ENCODE measurements around the gene DEFB118. TPM values are rescaled to one million over a fixed set of nuclear protein-coding genes. Genes with fewer than 3 reads are reported as not detected.

The DEFB118 gene
- not detected in 2 replicates for total RNA-seq

- intact Hi-C loops (cut with micrococcal nuclease), result no loop called here
- peaks cover 9% of the 10 kb centered on the region for H3K9me3 Mint-ChIP-seq
- no peak for ATAC-seq (ENCODE audit: low read depth)
Measured at GRCh38 chr20:31368301-31368700, at the start of gene DEFB118. Gene DEFB118, plus strand, starts transcription at chr20:31368601. Its CDS starts 50 bp downstream, at chr20:31368651.

GRCh38 chr20:31322504-31322903 is 45.9 kb upstream of the DEFB118 start:
- CTCF ChIA-PET, result no interaction called here
- peaks cover 24% of the 10 kb centered on the region for H3K9me3 Mint-ChIP-seq
- ATAC-seq (ENCODE audit: low read depth) (no peak), DNase-seq (no peak)
- TF ChIP-seq CTCF (IDR thresholded peaks at IDR 0.05), result no peak
- no peaks in the 10 kb centered on the region for H3K4me1 Mint-ChIP-seq
- H3K27me3 Mint-ChIP-seq, result no peaks in the 10 kb centered on the region
- POLR2A ChIA-PET, result no interaction called here
- H3K27ac Mint-ChIP-seq, result no peak overlapping the region
- H3K36me3 Mint-ChIP-seq (ENCODE audit: low read depth), result no peaks in the 10 kb centered on the region
- intact Hi-C loops (cut with micrococcal nuclease), result no loop called here
- no peak overlapping the region for H3K4me3 Mint-ChIP-seq

More at GRCh38 chr20:31368301-31368700, at the start of gene DEFB118:
- POLR2A ChIA-PET, result no interaction called here
- no peak within 1 kb of the TSS for H3K4me3 Mint-ChIP-seq
- DNase-seq, result no peak
- CTCF ChIA-PET, result no interaction called here
- no peaks in the 10 kb centered on the region for H3K36me3 Mint-ChIP-seq (ENCODE audit: low read depth)
- no peak for TF ChIP-seq CTCF (IDR thresholded peaks at IDR 0.05)
- no peaks in the 10 kb centered on the region for H3K4me1 Mint-ChIP-seq
- H3K27ac Mint-ChIP-seq, result no peak within 1 kb of the TSS
- no peaks in the 10 kb centered on the region for H3K27me3 Mint-ChIP-seq

- Mint-ChIP-seq H3K4me3 (no peak overlapping the region), H3K36me3 (ENCODE audit: low read depth) (no peaks in the 10 kb centered on the region), H3K9me3 (peaks cover 12% of the 10 kb centered on the region), H3K27ac (no peak overlapping the region), H3K27me3 (no peaks in the 10 kb centered on the region), H3K4me1 (no peaks in the 10 kb centered on the region)
- POLR2A ChIA-PET, result no interaction called here
- CTCF ChIA-PET, result no interaction called here
- ATAC-seq (ENCODE audit: low read depth), result no peak
- no peak for TF ChIP-seq CTCF (IDR thresholded peaks at IDR 0.05)
- intact Hi-C loops (cut with micrococcal nuclease), result no loop called here
- DNase-seq, result no peak
Measured at GRCh38 chr20:31330893-31331292, 37.5 kb upstream of the DEFB118 start.

- ChIA-PET POLR2A (no interaction called here), CTCF (no interaction called here)
- intact Hi-C loops (cut with micrococcal nuclease), result no loop called here
- H3K4me3 Mint-ChIP-seq, result no peak overlapping the region
- no peak for DNase-seq
- H3K36me3 Mint-ChIP-seq (ENCODE audit: low read depth), result no peaks in the 10 kb centered on the region
- no peak overlapping the region for H3K27ac Mint-ChIP-seq
- no peak for TF ChIP-seq CTCF (IDR thresholded peaks at IDR 0.05)
- no peaks in the 10 kb centered on the region for H3K4me1 Mint-ChIP-seq
- no peak for ATAC-seq (ENCODE audit: low read depth)
- H3K27me3 Mint-ChIP-seq, result no peaks in the 10 kb centered on the region
- peaks cover 3% of the 10 kb centered on the region for H3K9me3 Mint-ChIP-seq
Measured at GRCh38 chr20:31341470-31341869, 26.9 kb upstream of the DEFB118 start.

- Mint-ChIP-seq H3K27me3 (peaks cover 4% of the 10 kb centered on the region), H3K27ac (no peak overlapping the region), H3K36me3 (ENCODE audit: low read depth) (no peaks in the 10 kb centered on the region), H3K9me3 (no peaks in the 10 kb centered on the region), H3K4me1 (no peaks in the 10 kb centered on the region), H3K4me3 (no peak overlapping the region)
- ChIA-PET CTCF (no interaction called here), POLR2A (no interaction called here)
- intact Hi-C loops (cut with micrococcal nuclease), result no loop called here
- no peak for ATAC-seq (ENCODE audit: low read depth)
- TF ChIP-seq CTCF (IDR thresholded peaks at IDR 0.05), result no peak
- DNase-seq, result no peak
Measured at GRCh38 chr20:31355981-31356380, 12.4 kb upstream of the DEFB118 start.

All from activated B cell treated with CpG ODN at 0.5 μM for 24 hours (primary cell).